HepG2 (cell line): ENCODE data around the gene ZNF334. TPM values are rescaled to one million over a fixed set of nuclear protein-coding genes. Genes with fewer than 3 reads are reported as not detected.

ENCODE experiments used
- ARNTL ChIP-seq: sonication (generic); formaldehyde crosslinking; IDR thresholded peaks from 2 replicates; pipeline ENCODE4 v1.4.0; 2020; ENCODE audit warnings: mild to moderate bottlenecking, missing genetic modification reagents
- EEA1 ChIP-seq: sonication (generic); formaldehyde crosslinking; IDR thresholded peaks from 2 replicates; pipeline ENCODE4 v1.5.1; 2020; ENCODE audit warnings: mild to moderate bottlenecking, missing genetic modification reagents, borderline replicate concordance
- HNRNPLL ChIP-seq: fragments of 200-400 bp; formaldehyde crosslinking; IDR thresholded peaks from 2 replicates; pipeline ENCODE4 v1.6.1; 2017; ENCODE audit warnings: mild to moderate bottlenecking, low read depth, low read length; ENCODE audit not compliant: poor library complexity, severe bottlenecking
- MAF1 ChIP-seq: sonication (generic); formaldehyde crosslinking; IDR thresholded peaks from 2 replicates; pipeline ENCODE4 v1.5.0; 2020; ENCODE audit warnings: missing genetic modification reagents, borderline replicate concordance
- MEF2D ChIP-seq: sonication (generic); formaldehyde crosslinking; IDR thresholded peaks from 2 replicates; pipeline ENCODE4 v1.5.1; 2020; ENCODE audit warnings: mild to moderate bottlenecking, missing genetic modification reagents
- MIER3 ChIP-seq: IDR thresholded peaks from 2 replicates; pipeline ENCODE4 v1.6.1; 2016; ENCODE audit warnings: missing compliant biosample characterization, borderline replicate concordance
- MLX ChIP-seq: IDR thresholded peaks from 2 replicates; pipeline ENCODE4 v1.6.1; 2016
- MXD4 ChIP-seq: IDR thresholded peaks from 2 replicates; pipeline ENCODE4 v1.6.1; 2016; ENCODE audit warnings: mild to moderate bottlenecking, missing biosample characterization, missing genetic modification reagents
- NCOA5 ChIP-seq: sonication (generic); formaldehyde crosslinking; IDR thresholded peaks from 2 replicates; pipeline ENCODE4 v1.4.0; 2020; ENCODE audit warnings: missing genetic modification reagents
- ZNF280B ChIP-seq: sonication (generic); formaldehyde crosslinking; IDR thresholded peaks from 2 replicates; pipeline ENCODE4 v1.5.0; 2020; ENCODE audit warnings: missing genetic modification reagents, mild to moderate bottlenecking, borderline replicate concordance
- ZNF292 ChIP-seq: sonication (generic); formaldehyde crosslinking; IDR thresholded peaks from 2 replicates; pipeline ENCODE4 v1.8.1; 2022; ENCODE audit warnings: mild to moderate bottlenecking, low read depth, missing genetic modification reagents, borderline replicate concordance
- ZNF558 ChIP-seq: sonication (generic); formaldehyde crosslinking; IDR thresholded peaks from 2 replicates; pipeline ENCODE4 v1.9.0; 2022; ENCODE audit warnings: mild to moderate bottlenecking, missing genetic modification reagents, borderline replicate concordance
- polyA plus RNA-seq, 8 experiments: library from polyadenylated mRNA; depleted of rRNA in 3 of 8; stranded (reverse) in 7 of 8; unstranded in 1 of 8; fragments of >200 nt; fragmentation: Illumina TruSeq in 4 of 8; extraction: Trizol in 4 of 8; gene quantifications; 2 replicates each; pipeline versions ENCODE4 v1.2.1 to v1.2.3, GENCODE V29; 2011 to 2016; ENCODE audit warnings: low read depth in 4 of 8, missing spikeins in 1 of 8, mixed read lengths in 1 of 8; ENCODE audit not compliant: insufficient read depth in 1 of 8
- total RNA-seq, 5 experiments: library from RNA; depleted of rRNA; stranded (reverse); fragments of >200 nt; fragmentation: Illumina TruSeq; extraction: Trizol; gene quantifications; 2 replicates each; pipeline ENCODE4 v1.2.3, GENCODE V29; 2016; ENCODE audit warnings: low read depth in 1 of 5
- TF ChIP-seq, protein P1 (sequence below): sonication (generic); IDR thresholded peaks from 2 replicates; pipeline ENCODE4 v1.6.1; 2016; ENCODE audit warnings: low read depth, borderline replicate concordance
- TF ChIP-seq, protein P2 (sequence below): sonication (generic); formaldehyde crosslinking; IDR thresholded peaks from 2 replicates; pipeline ENCODE4 v1.4.0; 2020; ENCODE audit warnings: mild to moderate bottlenecking, missing genetic modification reagents
- TF ChIP-seq, protein P3 (sequence below): sonication (generic); formaldehyde crosslinking; IDR thresholded peaks from 2 replicates; pipeline ENCODE4 v1.4.0; 2020; ENCODE audit warnings: missing genetic modification reagents, low read depth, mild to moderate bottlenecking, borderline replicate concordance
- TF ChIP-seq, protein P4 (sequence below): sonication (generic); formaldehyde crosslinking; IDR thresholded peaks from 2 replicates; pipeline ENCODE4 v1.8.0; 2022; ENCODE audit warnings: mild to moderate bottlenecking, missing genetic modification reagents; ENCODE audit not compliant: insufficient replicate concordance

Gene ZNF334
- total and polyA plus RNA-seq, 2 of the 13 experiments (the other 11 are each of a cell fraction or from before 2014, with no cell fraction given), result 4.8 to 7.8 TPM

- TF ChIP-seq MXD4 (CRISPR knock-in tag) (no peak), EEA1 (CRISPR knock-in tag) (no peak), MLX (CRISPR knock-in tag) (no peak), ZNF558 (CRISPR knock-in tag) (no peak), NCOA5 (CRISPR knock-in tag) (no peak), MEF2D (CRISPR knock-in tag) (no peak), ZNF280B (CRISPR knock-in tag) (peak; percentile 19; the same call in 1 of the 2 replicates), MIER3 (CRISPR knock-in tag) (no peak), ZNF292 (CRISPR knock-in tag) (no peak), HNRNPLL (peak; percentile 26), MAF1 (CRISPR knock-in tag) (no peak), ARNTL (CRISPR knock-in tag) (no peak)
- TF ChIP-seq, protein P1, sequence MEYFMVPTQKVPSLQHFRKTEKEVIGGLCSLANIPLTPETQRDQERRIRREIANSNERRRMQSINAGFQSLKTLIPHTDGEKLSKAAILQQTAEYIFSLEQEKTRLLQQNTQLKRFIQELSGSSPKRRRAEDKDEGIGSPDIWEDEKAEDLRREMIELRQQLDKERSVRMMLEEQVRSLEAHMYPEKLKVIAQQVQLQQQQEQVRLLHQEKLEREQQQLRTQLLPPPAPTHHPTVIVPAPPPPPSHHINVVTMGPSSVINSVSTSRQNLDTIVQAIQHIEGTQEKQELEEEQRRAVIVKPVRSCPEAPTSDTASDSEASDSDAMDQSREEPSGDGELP, result peak; percentile 40; the same call in 1 of the 2 replicates
- TF ChIP-seq, protein P2, sequence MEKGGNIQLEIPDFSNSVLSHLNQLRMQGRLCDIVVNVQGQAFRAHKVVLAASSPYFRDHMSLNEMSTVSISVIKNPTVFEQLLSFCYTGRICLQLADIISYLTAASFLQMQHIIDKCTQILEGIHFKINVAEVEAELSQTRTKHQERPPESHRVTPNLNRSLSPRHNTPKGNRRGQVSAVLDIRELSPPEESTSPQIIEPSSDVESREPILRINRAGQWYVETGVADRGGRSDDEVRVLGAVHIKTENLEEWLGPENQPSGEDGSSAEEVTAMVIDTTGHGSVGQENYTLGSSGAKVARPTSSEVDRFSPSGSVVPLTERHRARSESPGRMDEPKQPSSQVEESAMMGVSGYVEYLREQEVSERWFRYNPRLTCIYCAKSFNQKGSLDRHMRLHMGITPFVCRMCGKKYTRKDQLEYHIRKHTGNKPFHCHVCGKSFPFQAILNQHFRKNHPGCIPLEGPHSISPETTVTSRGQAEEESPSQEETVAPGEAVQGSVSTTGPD (CRISPR knock-in tag), result no peak
- TF ChIP-seq, protein P3, sequence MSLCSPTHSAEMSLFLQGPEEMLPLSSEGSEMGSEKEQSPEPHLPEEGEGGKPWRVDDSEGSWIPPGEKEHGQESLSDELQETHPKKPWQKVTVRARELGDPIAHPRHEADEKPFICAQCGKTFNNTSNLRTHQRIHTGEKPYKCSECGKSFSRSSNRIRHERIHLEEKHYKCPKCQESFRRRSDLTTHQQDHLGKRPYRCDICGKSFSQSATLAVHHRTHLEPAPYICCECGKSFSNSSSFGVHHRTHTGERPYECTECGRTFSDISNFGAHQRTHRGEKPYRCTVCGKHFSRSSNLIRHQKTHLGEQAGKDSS (CRISPR knock-in tag), result no peak
- TF ChIP-seq, protein P4, sequence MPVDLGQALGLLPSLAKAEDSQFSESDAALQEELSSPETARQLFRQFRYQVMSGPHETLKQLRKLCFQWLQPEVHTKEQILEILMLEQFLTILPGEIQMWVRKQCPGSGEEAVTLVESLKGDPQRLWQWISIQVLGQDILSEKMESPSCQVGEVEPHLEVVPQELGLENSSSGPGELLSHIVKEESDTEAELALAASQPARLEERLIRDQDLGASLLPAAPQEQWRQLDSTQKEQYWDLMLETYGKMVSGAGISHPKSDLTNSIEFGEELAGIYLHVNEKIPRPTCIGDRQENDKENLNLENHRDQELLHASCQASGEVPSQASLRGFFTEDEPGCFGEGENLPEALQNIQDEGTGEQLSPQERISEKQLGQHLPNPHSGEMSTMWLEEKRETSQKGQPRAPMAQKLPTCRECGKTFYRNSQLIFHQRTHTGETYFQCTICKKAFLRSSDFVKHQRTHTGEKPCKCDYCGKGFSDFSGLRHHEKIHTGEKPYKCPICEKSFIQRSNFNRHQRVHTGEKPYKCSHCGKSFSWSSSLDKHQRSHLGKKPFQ, result no peak
These were observed 31.9 kb upstream of the ZNF334 start (continued) for GRCh38 chr20:46545077-46545826.
